B cell (primary cell): ENCODE data around the gene BCL2L11.

Experiments
- EZH2 ChIP-seq: IDR thresholded peaks from 2 replicates; pipeline ENCODE4 v1.6.1; 2012; ENCODE audit warnings: borderline replicate concordance, low read depth, mild to moderate bottlenecking, moderate library complexity, low read length; ENCODE audit not compliant: insufficient read depth, poor library complexity, severe bottlenecking
- TF ChIP-seq, protein P1 (sequence below): fragments of 200-600 bp; IDR thresholded peaks from one replicate; pipeline ENCODE4 v1.8.0; 2022; ENCODE audit warnings: antibody characterized with exemption, mild to moderate bottlenecking

DNA sequence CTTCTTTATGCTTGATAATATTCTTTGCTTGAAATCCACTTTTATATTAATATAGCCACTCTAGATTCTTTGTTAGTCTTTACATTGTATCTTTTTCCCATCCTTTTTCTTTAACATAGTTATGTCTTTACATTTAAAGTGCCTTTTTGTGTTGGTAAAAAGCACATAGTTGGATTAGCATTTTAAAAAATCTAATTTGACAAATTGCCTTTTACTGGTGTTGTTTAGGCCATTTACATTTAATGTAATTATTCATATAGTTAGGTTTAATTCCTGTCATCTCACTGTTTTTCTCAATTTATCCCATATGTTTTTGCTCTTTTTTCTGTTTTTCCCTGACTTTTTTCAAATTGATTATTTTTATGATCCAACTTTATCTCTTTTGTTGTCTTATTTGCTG is 93.2 kb downstream of the BCL2L11 start:
- TF ChIP-seq, protein P1, sequence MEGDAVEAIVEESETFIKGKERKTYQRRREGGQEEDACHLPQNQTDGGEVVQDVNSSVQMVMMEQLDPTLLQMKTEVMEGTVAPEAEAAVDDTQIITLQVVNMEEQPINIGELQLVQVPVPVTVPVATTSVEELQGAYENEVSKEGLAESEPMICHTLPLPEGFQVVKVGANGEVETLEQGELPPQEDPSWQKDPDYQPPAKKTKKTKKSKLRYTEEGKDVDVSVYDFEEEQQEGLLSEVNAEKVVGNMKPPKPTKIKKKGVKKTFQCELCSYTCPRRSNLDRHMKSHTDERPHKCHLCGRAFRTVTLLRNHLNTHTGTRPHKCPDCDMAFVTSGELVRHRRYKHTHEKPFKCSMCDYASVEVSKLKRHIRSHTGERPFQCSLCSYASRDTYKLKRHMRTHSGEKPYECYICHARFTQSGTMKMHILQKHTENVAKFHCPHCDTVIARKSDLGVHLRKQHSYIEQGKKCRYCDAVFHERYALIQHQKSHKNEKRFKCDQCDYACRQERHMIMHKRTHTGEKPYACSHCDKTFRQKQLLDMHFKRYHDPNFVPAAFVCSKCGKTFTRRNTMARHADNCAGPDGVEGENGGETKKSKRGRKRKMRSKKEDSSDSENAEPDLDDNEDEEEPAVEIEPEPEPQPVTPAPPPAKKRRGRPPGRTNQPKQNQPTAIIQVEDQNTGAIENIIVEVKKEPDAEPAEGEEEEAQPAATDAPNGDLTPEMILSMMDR = no peak
- TF ChIP-seq EZH2 = no peak
